CD4-positive, CD25-positive, alpha-beta regulatory T cell (primary cell): ENCODE data around the gene CCL21. TPM values are rescaled to one million over a fixed set of nuclear protein-coding genes. Genes with fewer than 3 reads are reported as not detected.
A peak's percentile ranks its signal among the peaks of the same experiment; 100 is the strongest.

Experiments used
- ATAC-seq, 2 donors: fragments of 150-1000 bp; cut with Tn5 transposase; one replicate each; pipeline ENCODE4 v1.10.0; 2021; ENCODE audit warnings: low read depth in 2 of 2, moderate number of reproducible peaks in 2 of 2, moderate library complexity in 1 of 2
- DNase-seq, 3 donors: peaks; one replicate each; pipeline versions ENCODE4 v3.0.0 to v3.0.0-alpha.2; 2012 to 2022; ENCODE audit warnings: mixed read lengths in 1 of 3
- H3K27ac ChIP-seq: one replicate; pipeline ENCODE4 v1.7.0; 2013; ENCODE audit warnings: mild to moderate bottlenecking, low read length; ENCODE audit not compliant: insufficient read depth, poor library complexity, severe bottlenecking
- H3K27me3 ChIP-seq: one replicate; pipeline ENCODE4 v1.7.0; 2013; ENCODE audit warnings: low read length; ENCODE audit not compliant: control insufficient read depth, insufficient read depth
- H3K36me3 ChIP-seq: one replicate; pipeline ENCODE4 v1.7.0; 2013; ENCODE audit warnings: mild to moderate bottlenecking, low read length, moderate library complexity; ENCODE audit not compliant: control insufficient read depth, insufficient read depth
- H3K4me1 ChIP-seq: 2 replicates; pipeline ENCODE4 v1.7.0; 2013; ENCODE audit warnings: mild to moderate bottlenecking, low read length; ENCODE audit not compliant: insufficient read depth, control insufficient read depth, poor library complexity, severe bottlenecking
- H3K4me3 ChIP-seq: one replicate; pipeline ENCODE4 v1.7.0; 2013; ENCODE audit warnings: low read depth, mild to moderate bottlenecking, low read length, moderate library complexity
- H3K9me3 ChIP-seq, 2 experiments: 1 replicate in 1 of 2; 2 replicates in 1 of 2; pipeline ENCODE4 v1.7.0; 2013; ENCODE audit warnings: low read length in 2 of 2, mild to moderate bottlenecking in 1 of 2, moderate library complexity in 1 of 2; ENCODE audit not compliant: control insufficient read depth in 2 of 2
- H3K27ac Mint-ChIP-seq, 3 donors: one replicate each; pipeline ENCODE4 v1.8.0; 2020 to 2022; ENCODE audit warnings: mild to moderate bottlenecking in 3 of 3, mixed read lengths in 3 of 3, moderate library complexity in 2 of 3
- H3K27me3 Mint-ChIP-seq: one replicate; pipeline ENCODE4 v1.8.0; 2022; ENCODE audit warnings: mild to moderate bottlenecking, mixed read lengths
- H3K36me3 Mint-ChIP-seq: one replicate; pipeline ENCODE4 v1.8.0; 2020; ENCODE audit warnings: mixed read lengths
- H3K4me1 Mint-ChIP-seq, 4 donors: one replicate each; pipeline ENCODE4 v1.8.0; 2020 to 2022; ENCODE audit warnings: mixed read lengths in 4 of 4, mild to moderate bottlenecking in 1 of 4
- H3K4me3 Mint-ChIP-seq, 4 donors: one replicate each; pipeline ENCODE4 v1.8.0; 2020 to 2022; ENCODE audit warnings: mild to moderate bottlenecking in 4 of 4, mixed read lengths in 4 of 4, moderate library complexity in 3 of 4
- H3K9me3 Mint-ChIP-seq, 7 donors: one replicate each; pipeline ENCODE4 v1.8.0; 2020 to 2022; ENCODE audit warnings: mixed read lengths in 7 of 7, mild to moderate bottlenecking in 3 of 7, moderate library complexity in 2 of 7
- polyA plus RNA-seq, 4 donors: library from polyadenylated mRNA; unstranded; fragments of 300-500 nt; fragmentation: Illumina TruSeq; gene quantifications; one replicate each; pipeline ENCODE4 v1.2.3, GENCODE V29; 2021
- total RNA-seq: library from RNA; stranded (reverse); gene quantifications from one replicate; pipeline ENCODE4 v1.2.3, GENCODE V29; 2022

Gene CCL21
- total and polyA plus RNA-seq, 5 donors from 2014 or later: not detected

DNA sequence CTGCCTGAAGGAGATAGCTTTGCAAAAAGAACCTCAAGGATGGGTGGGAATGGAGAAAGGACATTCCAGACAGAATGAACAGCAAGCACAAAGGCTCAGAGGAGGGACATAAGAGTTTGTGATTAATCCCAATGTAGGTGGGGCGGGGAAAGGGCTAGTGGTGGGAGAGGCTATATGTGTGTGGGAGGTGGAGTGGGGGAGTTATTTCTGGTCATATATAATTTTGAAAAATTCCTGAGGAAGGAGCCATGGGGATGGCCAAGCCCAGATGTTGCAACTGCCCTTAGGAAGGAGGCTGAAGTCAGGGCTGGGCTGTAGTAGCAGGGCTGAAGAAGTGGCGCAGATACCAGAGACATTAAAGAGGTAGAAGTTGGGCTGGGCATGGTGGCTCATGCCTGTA, 34.1 kb downstream of the CCL21 start:
- peaks cover 0 to 2% (median 0%) of the 10 kb centered on the region in 7 donors for H3K9me3 Mint-ChIP-seq
- H3K36me3 Mint-ChIP-seq: peaks cover 3% of the 10 kb centered on the region
- H3K4me1 ChIP-seq: no peaks in the 10 kb centered on the region
- ATAC-seq (no peak), DNase-seq (no peak)
- peaks cover 0 to 5% (median 3%) of the 10 kb centered on the region in 4 donors for H3K4me1 Mint-ChIP-seq
- H3K27ac Mint-ChIP-seq: peak overlapping the region in 1 of 3 donors; percentile 63
- H3K36me3 ChIP-seq: no peaks in the 10 kb centered on the region
- no peaks in the 10 kb centered on the region for H3K27me3 Mint-ChIP-seq
- H3K4me3 ChIP-seq: no peak overlapping the region
- H3K27me3 ChIP-seq: no peaks in the 10 kb centered on the region
- no peak overlapping the region for H3K27ac ChIP-seq
- H3K9me3 ChIP-seq: no peaks in the 10 kb centered on the region
- H3K4me3 Mint-ChIP-seq: no peak overlapping the region

DNA sequence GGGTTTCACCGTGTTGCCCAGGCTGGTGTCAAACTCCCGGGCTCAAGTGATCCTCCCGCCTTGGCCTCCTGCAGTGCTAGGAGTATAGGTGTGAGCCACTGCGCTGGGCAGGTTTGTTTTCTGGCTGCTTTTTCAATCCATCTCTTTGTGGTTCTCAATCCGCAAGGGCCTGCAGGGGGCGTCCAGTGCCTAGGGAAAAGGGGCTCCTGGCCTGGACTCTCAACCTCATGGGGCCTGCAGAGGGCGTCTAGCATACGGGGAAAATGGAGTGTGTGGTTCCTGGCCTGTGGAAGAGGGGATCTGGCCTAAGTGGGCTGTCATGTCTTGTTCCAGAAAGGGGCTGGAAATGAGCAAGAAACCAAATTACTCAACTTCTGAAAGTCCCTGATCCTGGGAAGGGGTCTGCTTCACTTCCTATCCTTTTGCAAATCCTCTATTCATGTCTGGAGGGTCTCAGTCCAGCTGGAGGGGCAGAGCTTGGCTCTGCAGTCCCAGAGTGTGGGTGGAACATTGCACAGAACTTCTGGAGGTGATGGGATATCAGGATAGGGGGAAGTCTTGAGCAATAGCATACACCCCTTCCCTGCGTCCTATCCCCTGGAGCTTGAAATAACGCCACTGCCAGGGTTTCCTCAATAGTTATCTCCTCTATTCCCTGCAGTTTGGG, 34.8 kb downstream of the CCL21 start:
- no peak overlapping the region for H3K4me3 ChIP-seq
- H3K9me3 Mint-ChIP-seq: peaks cover 0 to 4% (median 0%) of the 10 kb centered on the region in 7 donors
- H3K27ac Mint-ChIP-seq: no peak overlapping the region
- DNase-seq (peak; percentile 25 to 65 (median 32)), ATAC-seq (peak in 1 of 2 donors; percentile 71)
- H3K27me3 ChIP-seq: no peaks in the 10 kb centered on the region
- H3K27ac ChIP-seq: no peak overlapping the region
- H3K27me3 Mint-ChIP-seq: no peaks in the 10 kb centered on the region
- H3K9me3 ChIP-seq: no peaks in the 10 kb centered on the region
- H3K4me1 Mint-ChIP-seq: peaks cover 0 to 5% (median 3%) of the 10 kb centered on the region in 4 donors
- no peak overlapping the region for H3K4me3 Mint-ChIP-seq
- H3K36me3 Mint-ChIP-seq: peaks cover 3% of the 10 kb centered on the region
- H3K4me1 ChIP-seq: no peaks in the 10 kb centered on the region
- no peaks in the 10 kb centered on the region for H3K36me3 ChIP-seq

DNA sequence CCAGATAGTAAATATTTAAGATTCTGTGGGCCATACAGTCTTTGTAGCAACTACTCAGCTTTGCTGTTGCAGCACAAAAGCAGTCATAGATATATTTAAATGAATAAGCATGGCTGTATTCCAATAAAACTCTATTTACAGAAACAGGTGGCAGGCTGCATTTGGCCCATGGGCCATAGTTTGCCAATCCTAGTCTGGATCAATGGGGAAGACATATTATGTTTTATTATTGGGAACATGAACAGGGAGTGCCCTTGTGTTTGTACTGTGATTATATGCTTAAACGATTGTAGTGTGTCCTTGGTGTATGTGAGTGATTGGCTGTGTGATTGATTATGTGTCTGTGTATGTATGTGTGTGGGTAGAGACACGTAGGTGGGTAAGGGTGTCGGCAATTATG, 35.5 kb downstream of the CCL21 start:
- Mint-ChIP-seq H3K4me1 (peaks cover 0 to 5% (median 3%) of the 10 kb centered on the region in 4 donors), H3K4me3 (no peak overlapping the region), H3K36me3 (peaks cover 7% of the 10 kb centered on the region), H3K27ac (no peak overlapping the region), H3K27me3 (no peaks in the 10 kb centered on the region), H3K9me3 (peaks cover 0 to 4% (median 0%) of the 10 kb centered on the region in 7 donors)
- Histone ChIP-seq H3K4me1 (no peaks in the 10 kb centered on the region), H3K36me3 (no peaks in the 10 kb centered on the region), H3K27me3 (no peaks in the 10 kb centered on the region), H3K4me3 (no peak overlapping the region), H3K9me3 (peaks cover 0 to 4% of the 10 kb centered on the region in 2 experiments), H3K27ac (no peak overlapping the region)
- no peak for DNase-seq
- no peak for ATAC-seq

DNA sequence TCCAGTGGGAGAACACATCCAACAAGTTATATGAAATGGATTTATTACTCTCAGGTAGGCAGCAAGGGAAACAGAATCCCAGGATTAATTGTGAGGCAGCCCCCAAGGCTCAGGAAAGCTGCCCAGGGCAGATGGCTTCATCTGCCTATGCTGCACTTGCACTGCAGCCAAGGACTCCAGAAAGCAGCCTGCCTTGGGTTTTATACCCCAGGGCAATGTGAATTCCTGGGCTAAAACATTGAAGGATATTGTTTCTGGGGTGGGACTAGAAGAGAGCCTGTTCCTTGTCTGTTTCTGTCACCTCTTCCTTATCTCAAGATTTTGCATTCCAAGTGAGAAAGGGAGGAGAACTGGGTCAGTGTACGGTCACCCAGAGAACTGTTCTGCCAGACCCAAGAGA, 38.6 kb downstream of the CCL21 start:
- Mint-ChIP-seq H3K36me3 (peaks cover 9% of the 10 kb centered on the region), H3K27me3 (no peaks in the 10 kb centered on the region), H3K27ac (no peak overlapping the region), H3K4me1 (peaks cover 0 to 20% (median 3%) of the 10 kb centered on the region in 4 donors), H3K4me3 (no peak overlapping the region), H3K9me3 (peaks cover 0 to 9% (median 3%) of the 10 kb centered on the region in 7 donors)
- DNase-seq: no peak
- Histone ChIP-seq H3K4me1 (no peaks in the 10 kb centered on the region), H3K27me3 (no peaks in the 10 kb centered on the region), H3K4me3 (no peak overlapping the region), H3K9me3 (peaks cover 2 to 7% of the 10 kb centered on the region in 2 experiments), H3K27ac (no peak overlapping the region), H3K36me3 (no peaks in the 10 kb centered on the region)
- no peak for ATAC-seq

DNA sequence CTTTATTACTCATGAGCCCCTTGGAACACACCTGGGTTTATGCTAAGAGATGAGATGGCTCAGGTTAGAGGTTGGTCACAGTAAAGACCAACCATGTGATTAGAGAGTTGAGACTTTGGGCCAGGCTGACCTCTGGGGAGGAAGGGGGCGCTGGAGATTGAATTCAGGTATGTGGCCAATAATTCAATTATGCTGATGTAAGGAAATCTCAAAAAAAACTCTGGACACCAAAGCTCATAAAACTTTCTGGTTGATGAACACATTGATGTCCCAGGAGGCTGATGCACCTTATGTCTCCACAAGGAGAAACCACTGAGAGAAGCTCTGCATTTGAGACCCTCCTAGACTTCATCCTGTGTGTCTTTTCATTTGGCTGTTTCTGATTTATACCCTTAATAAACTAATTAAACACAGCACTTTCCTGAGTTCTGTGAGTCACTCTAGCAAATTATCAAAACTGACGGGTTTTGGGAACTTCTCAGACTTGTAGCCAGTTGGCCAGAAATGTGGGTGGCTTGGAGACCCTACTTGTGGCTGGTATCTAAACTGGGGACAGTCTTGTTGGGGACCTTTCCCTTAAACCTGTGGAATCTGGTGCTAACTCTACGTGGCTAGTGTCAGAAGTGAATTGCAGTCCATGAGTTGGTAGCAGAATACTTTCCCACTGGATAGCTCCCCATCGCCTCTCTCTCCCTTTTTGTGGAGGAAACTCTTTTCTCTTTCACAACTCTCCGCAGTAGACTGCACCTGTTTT, 40.0 kb downstream of the CCL21 start:
- peak overlapping the region in 1 of 4 donors; percentile 63 for H3K4me3 Mint-ChIP-seq
- Histone ChIP-seq H3K9me3 (peaks cover 2 to 7% of the 10 kb centered on the region in 2 experiments), H3K27ac (no peak overlapping the region), H3K4me3 (no peak overlapping the region), H3K27me3 (no peaks in the 10 kb centered on the region), H3K36me3 (no peaks in the 10 kb centered on the region), H3K4me1 (peaks cover 4% of the 10 kb centered on the region)
- peaks cover 0 to 9% (median 3%) of the 10 kb centered on the region in 7 donors for H3K9me3 Mint-ChIP-seq
- DNase-seq (no peak), ATAC-seq (no peak)
- peaks cover 9% of the 10 kb centered on the region for H3K36me3 Mint-ChIP-seq
- H3K27ac Mint-ChIP-seq: no peak overlapping the region
- peaks cover 5 to 27% (median 6%) of the 10 kb centered on the region in 4 donors for H3K4me1 Mint-ChIP-seq
- H3K27me3 Mint-ChIP-seq: peaks cover 5% of the 10 kb centered on the region

DNA sequence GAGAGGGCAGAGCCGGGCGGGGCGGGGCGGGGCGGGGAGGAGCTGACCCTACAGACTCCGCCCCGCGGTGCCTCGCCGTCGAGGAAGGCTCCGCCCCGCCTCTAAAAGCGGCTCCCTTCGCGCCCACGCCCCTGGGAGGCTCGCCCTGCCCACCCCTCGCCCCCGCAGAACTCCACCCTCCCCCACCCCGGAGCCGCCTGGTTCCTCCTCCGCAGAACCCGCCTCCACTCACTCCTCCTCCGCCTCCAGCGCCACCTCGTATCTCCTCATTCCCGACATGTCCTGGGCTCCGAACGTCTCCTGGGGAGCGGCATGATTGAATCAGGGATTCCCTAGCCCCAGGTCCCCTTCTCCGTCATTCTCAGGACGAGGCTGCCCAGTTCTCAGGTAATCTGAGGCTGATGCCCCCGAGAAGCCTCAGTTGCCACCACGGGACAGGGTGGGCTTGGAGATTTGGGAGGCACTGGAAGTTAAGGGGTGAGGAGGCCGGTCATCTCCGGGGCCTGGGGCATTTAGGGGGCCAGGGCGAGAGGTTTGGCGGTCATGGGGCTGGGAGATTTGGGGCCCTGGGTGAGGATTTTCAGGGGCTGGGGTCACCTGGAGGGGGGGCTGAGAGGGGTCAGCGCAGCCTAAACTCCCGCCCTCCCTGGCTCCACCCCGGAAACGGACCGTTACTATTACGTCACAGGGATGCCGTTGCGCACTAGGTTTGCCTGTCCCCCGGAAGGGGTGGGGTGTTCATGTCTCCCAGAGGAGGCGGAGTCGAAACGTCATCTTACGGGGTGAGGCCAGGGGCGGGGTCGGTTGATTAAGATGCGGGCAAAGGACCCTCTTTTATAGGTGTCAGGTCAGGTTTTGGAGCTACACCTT, 44.3 kb downstream of the CCL21 start:
- DNase-seq: peak; percentile 85 to 94 (median 86)
- H3K4me1 Mint-ChIP-seq: peaks cover 10 to 62% (median 35%) of the 10 kb centered on the region in 4 donors
- peaks cover 2 to 7% of the 10 kb centered on the region in 2 experiments for H3K9me3 ChIP-seq
- H3K27ac Mint-ChIP-seq: peak overlapping the region; percentile 83 to 98 (median 97)
- peak overlapping the region; percentile 85 to 99 (median 94) for H3K4me3 Mint-ChIP-seq
- H3K27me3 Mint-ChIP-seq: peaks cover 5% of the 10 kb centered on the region
- peaks cover 15% of the 10 kb centered on the region for H3K36me3 Mint-ChIP-seq
- H3K4me3 ChIP-seq: peak overlapping the region; percentile 75
- H3K9me3 Mint-ChIP-seq: peaks cover 0 to 8% (median 3%) of the 10 kb centered on the region in 7 donors
- no peaks in the 10 kb centered on the region for H3K27me3 ChIP-seq
- H3K36me3 ChIP-seq: no peaks in the 10 kb centered on the region
- peak; percentile 81 for ATAC-seq
- peaks cover 37% of the 10 kb centered on the region for H3K4me1 ChIP-seq
- peak overlapping the region; percentile 98 for H3K27ac ChIP-seq

DNA sequence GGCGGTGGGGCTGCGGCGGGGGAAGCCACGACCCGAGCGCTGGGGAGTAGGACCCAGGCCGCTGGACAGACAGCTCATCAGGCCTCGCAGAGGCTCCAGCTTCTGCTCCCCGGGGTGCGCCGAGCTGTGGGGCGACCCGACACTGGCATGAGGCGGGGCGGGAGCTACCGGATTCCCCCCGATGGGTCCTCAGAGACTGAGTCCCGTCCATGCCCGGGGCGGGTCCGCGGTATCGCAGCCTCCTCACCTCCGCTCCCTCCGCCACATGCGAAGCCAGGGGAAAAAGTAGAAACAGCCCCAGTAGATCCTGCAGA, 44.9 kb downstream of the CCL21 start:
- peak in 1 of 2 donors; percentile 7 for ATAC-seq
- H3K9me3 Mint-ChIP-seq: peaks cover 0 to 7% (median 3%) of the 10 kb centered on the region in 7 donors
- H3K36me3 Mint-ChIP-seq: peaks cover 18% of the 10 kb centered on the region
- peaks cover 5% of the 10 kb centered on the region for H3K27me3 Mint-ChIP-seq
- peaks cover 10 to 64% (median 36%) of the 10 kb centered on the region in 4 donors for H3K4me1 Mint-ChIP-seq
- H3K4me3 Mint-ChIP-seq: peak overlapping the region; percentile 85 to 94 (median 93)
- peak overlapping the region; percentile 97 to 98 (median 97) for H3K27ac Mint-ChIP-seq
- no peak for DNase-seq
- peaks cover 37% of the 10 kb centered on the region for H3K4me1 ChIP-seq
- no peak overlapping the region for H3K4me3 ChIP-seq
- no peaks in the 10 kb centered on the region for H3K27me3 ChIP-seq
- peaks cover 2 to 7% of the 10 kb centered on the region in 2 experiments for H3K9me3 ChIP-seq
- no peaks in the 10 kb centered on the region for H3K36me3 ChIP-seq
- peak overlapping the region; percentile 98 for H3K27ac ChIP-seq
